ENCODE measurements around the gene JAK1. TPM values are rescaled to one million over a fixed set of nuclear protein-coding genes. Genes with fewer than 3 reads are reported as not detected.
"Not testable (repeated sequence)": the region's sequence is repeated elsewhere in the genome, so short reads cannot be mapped to it uniquely, and the experiment has no call there.

The JAK1 gene
- total and polyA plus RNA-seq, 2 experiments from 2014 or later: 8.0 to 19.5 TPM

DNA sequence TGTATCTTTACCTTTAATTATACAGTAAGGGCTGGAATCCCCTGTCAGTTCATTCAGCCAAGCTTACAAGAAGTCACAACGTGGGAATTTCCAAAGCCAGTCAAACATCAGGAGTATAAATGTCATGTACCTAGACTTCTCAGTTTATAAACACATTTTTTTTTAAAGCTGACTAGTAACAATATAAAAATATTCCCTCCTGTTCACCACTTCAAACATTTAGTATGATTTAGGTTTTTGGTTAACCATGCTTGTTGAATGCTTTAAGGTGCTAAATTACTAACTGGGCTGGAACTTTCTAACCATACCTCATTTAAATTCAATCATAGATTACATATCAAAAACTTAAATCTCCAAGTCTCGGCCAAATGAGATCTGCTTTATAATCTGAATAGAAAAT is 44.0 kb downstream of the JAK1 start:
- Histone ChIP-seq H2AFZ (no peak overlapping the region), H3K4me1 (ENCODE audit: insufficient read depth) (peaks cover 4% of the 10 kb centered on the region), H3K79me2 (replicated peaks; ENCODE audit: insufficient read depth) (peaks cover 15% of the 10 kb centered on the region), H3F3A (replicated peaks; ENCODE audit: low read depth) (no peaks in the 10 kb centered on the region), H3K9me2 (ENCODE audit: insufficient read depth) (no peaks in the 10 kb centered on the region), H3K27ac (ENCODE audit: low read depth) (no peak overlapping the region), H3K36me3 (ENCODE audit: insufficient read depth) (no peaks in the 10 kb centered on the region), H3K27me3 (ENCODE audit: insufficient read depth) (no peaks in the 10 kb centered on the region), H4K20me1 (replicated peaks; ENCODE audit: insufficient read depth) (peaks cover 2% of the 10 kb centered on the region; the same call in 1 of the 2 replicates), H3K4me3 (no peak overlapping the region), H3K4me2 (no peak overlapping the region)
- Mint-ChIP-seq H3K27me3 (ENCODE audit: insufficient read depth, low read depth, poor library complexity) (peaks cover 3% of the 10 kb centered on the region), H3K36me3 (ENCODE audit: low read depth) (no peaks in the 10 kb centered on the region), H3K27ac (no peak overlapping the region), H3K4me1 (peaks cover 31% of the 10 kb centered on the region), H3K9me3 (no peaks in the 10 kb centered on the region), H3K4me3 (no peak overlapping the region)
- DNase-seq (ENCODE audit: low spot score) (no peak), ATAC-seq (no peak)
- TF ChIP-seq EZH2 (IDR thresholded peaks at IDR 0.05; ENCODE audit: low read depth, unreplicated experiment): no peak
- no peak for TF ChIP-seq ZNF114 (CRISPR knock-in tag; IDR thresholded peaks at IDR 0.05)

DNA sequence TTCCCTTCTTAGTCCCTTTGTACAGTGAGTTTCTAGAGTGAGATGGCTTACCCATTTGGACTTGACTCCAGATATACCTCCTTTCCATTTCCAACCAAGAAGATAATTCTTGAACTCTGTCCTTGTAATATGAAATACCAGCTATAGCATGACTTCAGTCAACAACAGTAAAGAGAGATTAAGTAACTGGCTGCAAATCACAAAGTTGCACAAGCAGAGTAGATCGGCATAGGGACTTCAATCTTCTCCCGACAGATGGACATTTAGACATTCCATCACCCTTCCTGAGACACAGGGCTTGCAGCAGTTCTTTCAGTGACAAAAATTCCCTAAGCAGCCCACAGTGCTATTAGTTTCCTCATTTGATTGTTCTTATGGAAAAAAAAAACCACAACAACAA is 44.6 kb downstream of the JAK1 start:
- Histone ChIP-seq H3K27me3 (ENCODE audit: insufficient read depth) (no peaks in the 10 kb centered on the region), H3K4me3 (no peak overlapping the region), H3K4me2 (no peak overlapping the region), H3K9me2 (ENCODE audit: insufficient read depth) (no peaks in the 10 kb centered on the region), H3K4me1 (ENCODE audit: insufficient read depth) (no peaks in the 10 kb centered on the region; the same call in 1 of the 2 replicates), H3K79me2 (replicated peaks; ENCODE audit: insufficient read depth) (peaks cover 11% of the 10 kb centered on the region), H3F3A (replicated peaks; ENCODE audit: low read depth) (no peaks in the 10 kb centered on the region), H2AFZ (no peak overlapping the region), H3K36me3 (ENCODE audit: insufficient read depth) (no peaks in the 10 kb centered on the region), H4K20me1 (replicated peaks; ENCODE audit: insufficient read depth) (no peaks in the 10 kb centered on the region; the same call in 1 of the 2 replicates), H3K27ac (ENCODE audit: low read depth) (no peak overlapping the region)
- ATAC-seq: no peak
- H3K4me3 Mint-ChIP-seq: no peak overlapping the region
- H3K9me3 Mint-ChIP-seq: no peaks in the 10 kb centered on the region
- no peak overlapping the region for H3K27ac Mint-ChIP-seq
- TF ChIP-seq ZNF114 (CRISPR knock-in tag; IDR thresholded peaks at IDR 0.05): no peak
- TF ChIP-seq CREB1 (CRISPR knock-in tag; IDR thresholded peaks at IDR 0.05; ENCODE audit: low read depth): no peak
- peaks cover 31% of the 10 kb centered on the region for H3K4me1 Mint-ChIP-seq
- no peak for DNase-seq (ENCODE audit: low spot score)
- peaks cover 3% of the 10 kb centered on the region for H3K27me3 Mint-ChIP-seq (ENCODE audit: insufficient read depth, low read depth, poor library complexity)
- H3K36me3 Mint-ChIP-seq (ENCODE audit: low read depth): no peaks in the 10 kb centered on the region

DNA sequence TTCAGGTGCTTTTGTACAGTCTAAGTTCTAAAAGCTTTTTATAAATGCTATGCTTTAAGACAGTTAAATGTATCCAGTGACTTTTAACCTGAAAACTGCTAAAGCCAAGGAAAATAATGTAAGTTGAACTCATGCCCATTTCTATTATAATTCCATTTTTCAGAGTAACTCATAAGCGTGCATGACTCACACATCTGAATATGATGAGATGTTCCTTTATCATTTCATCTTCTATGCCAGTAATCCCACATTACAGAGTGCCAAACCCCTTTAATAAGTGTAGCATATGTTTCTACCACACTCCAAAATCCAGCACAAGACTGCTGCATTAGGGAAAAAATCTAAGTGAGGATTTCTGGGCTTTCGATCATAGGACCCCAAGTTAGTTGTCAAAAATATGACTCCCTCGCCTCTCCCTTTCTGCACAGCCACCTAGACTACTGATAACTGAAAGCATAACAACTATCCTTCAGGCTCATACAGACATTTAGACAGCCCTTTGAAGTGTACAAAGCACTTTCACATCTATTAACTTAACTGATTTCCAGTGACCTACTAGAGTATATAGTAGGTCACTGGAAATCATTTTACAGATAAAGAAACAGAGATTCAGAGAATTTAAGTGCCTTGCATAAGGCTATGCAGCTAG is 45.3 kb downstream of the JAK1 start:
- Histone ChIP-seq H3K4me2 (no peak overlapping the region), H3K4me3 (no peak overlapping the region), H3K9me2 (ENCODE audit: insufficient read depth) (no peaks in the 10 kb centered on the region), H2AFZ (no peak overlapping the region), H3K4me1 (ENCODE audit: insufficient read depth) (no peaks in the 10 kb centered on the region; the same call in 1 of the 2 replicates), H4K20me1 (replicated peaks; ENCODE audit: insufficient read depth) (no peaks in the 10 kb centered on the region), H3K27me3 (ENCODE audit: insufficient read depth) (no peaks in the 10 kb centered on the region), H3K36me3 (ENCODE audit: insufficient read depth) (no peaks in the 10 kb centered on the region), H3K27ac (ENCODE audit: low read depth) (no peak overlapping the region), H3F3A (replicated peaks; ENCODE audit: low read depth) (no peaks in the 10 kb centered on the region), H3K79me2 (replicated peaks; ENCODE audit: insufficient read depth) (0 out of 2 replicates have a peak, but pooled peaks cover 6% of the 10 kb centered on the region)
- Mint-ChIP-seq H3K27me3 (ENCODE audit: insufficient read depth, low read depth, poor library complexity) (peaks cover 3% of the 10 kb centered on the region), H3K9me3 (no peaks in the 10 kb centered on the region), H3K4me3 (no peak overlapping the region), H3K27ac (no peak overlapping the region), H3K36me3 (ENCODE audit: low read depth) (no peaks in the 10 kb centered on the region), H3K4me1 (peaks cover 27% of the 10 kb centered on the region)
- DNase-seq (ENCODE audit: low spot score): no peak
- ATAC-seq: no peak
- TF ChIP-seq, protein P1, sequence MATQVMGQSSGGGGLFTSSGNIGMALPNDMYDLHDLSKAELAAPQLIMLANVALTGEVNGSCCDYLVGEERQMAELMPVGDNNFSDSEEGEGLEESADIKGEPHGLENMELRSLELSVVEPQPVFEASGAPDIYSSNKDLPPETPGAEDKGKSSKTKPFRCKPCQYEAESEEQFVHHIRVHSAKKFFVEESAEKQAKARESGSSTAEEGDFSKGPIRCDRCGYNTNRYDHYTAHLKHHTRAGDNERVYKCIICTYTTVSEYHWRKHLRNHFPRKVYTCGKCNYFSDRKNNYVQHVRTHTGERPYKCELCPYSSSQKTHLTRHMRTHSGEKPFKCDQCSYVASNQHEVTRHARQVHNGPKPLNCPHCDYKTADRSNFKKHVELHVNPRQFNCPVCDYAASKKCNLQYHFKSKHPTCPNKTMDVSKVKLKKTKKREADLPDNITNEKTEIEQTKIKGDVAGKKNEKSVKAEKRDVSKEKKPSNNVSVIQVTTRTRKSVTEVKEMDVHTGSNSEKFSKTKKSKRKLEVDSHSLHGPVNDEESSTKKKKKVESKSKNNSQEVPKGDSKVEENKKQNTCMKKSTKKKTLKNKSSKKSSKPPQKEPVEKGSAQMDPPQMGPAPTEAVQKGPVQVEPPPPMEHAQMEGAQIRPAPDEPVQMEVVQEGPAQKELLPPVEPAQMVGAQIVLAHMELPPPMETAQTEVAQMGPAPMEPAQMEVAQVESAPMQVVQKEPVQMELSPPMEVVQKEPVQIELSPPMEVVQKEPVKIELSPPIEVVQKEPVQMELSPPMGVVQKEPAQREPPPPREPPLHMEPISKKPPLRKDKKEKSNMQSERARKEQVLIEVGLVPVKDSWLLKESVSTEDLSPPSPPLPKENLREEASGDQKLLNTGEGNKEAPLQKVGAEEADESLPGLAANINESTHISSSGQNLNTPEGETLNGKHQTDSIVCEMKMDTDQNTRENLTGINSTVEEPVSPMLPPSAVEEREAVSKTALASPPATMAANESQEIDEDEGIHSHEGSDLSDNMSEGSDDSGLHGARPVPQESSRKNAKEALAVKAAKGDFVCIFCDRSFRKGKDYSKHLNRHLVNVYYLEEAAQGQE (IDR thresholded peaks at IDR 0.05; ENCODE audit: unreplicated experiment): no peak
- no peak for TF ChIP-seq EZH2phosphoT487 (IDR thresholded peaks at IDR 0.05; ENCODE audit: unreplicated experiment)
- no peak for TF ChIP-seq STAT1 (IDR thresholded peaks at IDR 0.05; ENCODE audit: unreplicated experiment)
- TF ChIP-seq, protein P2, sequence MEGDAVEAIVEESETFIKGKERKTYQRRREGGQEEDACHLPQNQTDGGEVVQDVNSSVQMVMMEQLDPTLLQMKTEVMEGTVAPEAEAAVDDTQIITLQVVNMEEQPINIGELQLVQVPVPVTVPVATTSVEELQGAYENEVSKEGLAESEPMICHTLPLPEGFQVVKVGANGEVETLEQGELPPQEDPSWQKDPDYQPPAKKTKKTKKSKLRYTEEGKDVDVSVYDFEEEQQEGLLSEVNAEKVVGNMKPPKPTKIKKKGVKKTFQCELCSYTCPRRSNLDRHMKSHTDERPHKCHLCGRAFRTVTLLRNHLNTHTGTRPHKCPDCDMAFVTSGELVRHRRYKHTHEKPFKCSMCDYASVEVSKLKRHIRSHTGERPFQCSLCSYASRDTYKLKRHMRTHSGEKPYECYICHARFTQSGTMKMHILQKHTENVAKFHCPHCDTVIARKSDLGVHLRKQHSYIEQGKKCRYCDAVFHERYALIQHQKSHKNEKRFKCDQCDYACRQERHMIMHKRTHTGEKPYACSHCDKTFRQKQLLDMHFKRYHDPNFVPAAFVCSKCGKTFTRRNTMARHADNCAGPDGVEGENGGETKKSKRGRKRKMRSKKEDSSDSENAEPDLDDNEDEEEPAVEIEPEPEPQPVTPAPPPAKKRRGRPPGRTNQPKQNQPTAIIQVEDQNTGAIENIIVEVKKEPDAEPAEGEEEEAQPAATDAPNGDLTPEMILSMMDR (conservative IDR thresholded peaks at IDR 0.05; ENCODE audit: low read depth in 2 of 2): no peak
- no peak for TF ChIP-seq CREB1 (CRISPR knock-in tag; IDR thresholded peaks at IDR 0.05; ENCODE audit: low read depth)
- no peak for TF ChIP-seq NANOG (IDR thresholded peaks at IDR 0.05; ENCODE audit: borderline replicate concordance)

DNA sequence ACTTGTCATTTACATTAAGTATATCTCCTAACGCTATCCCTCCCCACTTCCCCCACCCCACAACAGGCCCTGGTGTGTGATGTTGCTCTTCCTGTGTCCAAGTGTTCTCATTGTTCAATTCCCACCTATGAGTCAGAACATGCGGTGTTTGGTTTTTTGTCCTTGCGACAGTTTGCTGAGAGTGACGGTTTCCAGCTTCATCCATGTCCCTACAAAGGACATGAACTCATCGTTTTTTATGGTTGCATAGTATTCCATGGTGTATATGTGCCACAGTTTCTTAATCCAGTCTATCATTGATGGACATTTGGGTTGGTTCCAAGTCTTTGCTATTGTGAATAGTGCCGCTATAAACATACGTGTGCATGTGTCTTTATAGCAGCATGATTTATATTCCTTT is 47.2 kb downstream of the JAK1 start:
- ATAC-seq; H3F3A ChIP-seq (replicated peaks; ENCODE audit: low read depth); H4K20me1 ChIP-seq (replicated peaks; ENCODE audit: insufficient read depth); H3K4me3 ChIP-seq; H3K9me3 Mint-ChIP-seq; H3K27ac Mint-ChIP-seq; H3K36me3 ChIP-seq (ENCODE audit: insufficient read depth); H3K4me3 Mint-ChIP-seq; H3K27me3 ChIP-seq (ENCODE audit: insufficient read depth); H3K4me1 ChIP-seq (ENCODE audit: insufficient read depth); H3K27me3 Mint-ChIP-seq (ENCODE audit: insufficient read depth, low read depth, poor library complexity); DNase-seq (ENCODE audit: low spot score); H3K36me3 Mint-ChIP-seq (ENCODE audit: low read depth); H3K4me2 ChIP-seq; H2AFZ ChIP-seq; H3K27ac ChIP-seq (ENCODE audit: low read depth); H3K9me2 ChIP-seq (ENCODE audit: insufficient read depth): not testable (repeated sequence)
- H3K79me2 ChIP-seq (replicated peaks; ENCODE audit: insufficient read depth): 0 out of 2 replicates have a peak, but pooled peaks cover 13% of the 10 kb centered on the region
- H3K4me1 Mint-ChIP-seq: peaks cover 28% of the 10 kb centered on the region

Measured in GM23338 (cell line).